Caco-2 (cell line): ENCODE measurements around the gene FARP1. TPM values are rescaled to one million over a fixed set of nuclear protein-coding genes. Genes with fewer than 3 reads are reported as not detected.

Experiments used
- BruUV-seq: library from RNA; stranded (reverse); fragments of 400-500 nt; replicated peaks from 2 replicates; lab custom pipeline; 2021; lab: Mats Ljungman, UMichigan
- CTCF ChIA-PET: fragments of 300-600 bp; sonication (Branson Sonifier 250); formaldehyde crosslinking; loops from one replicate; lab custom pipeline; 2022; ENCODE audit warnings: antibody characterized with exemption; lab: Charles Lee
- POLR2A ChIA-PET: fragments of 300-600 bp; sonication (Branson Sonifier 250); formaldehyde crosslinking; loops from one replicate; lab custom pipeline; 2022; ENCODE audit warnings: antibody characterized with exemption; lab: Charles Lee
- DNase-seq, 2 experiments: peaks; one replicate each; pipeline versions ENCODE4 v3.0.0 to v3.0.0-alpha.2; 2020 to 2022
- H3K27me3 ChIP-seq: replicated peaks from 2 replicates; pipeline ENCODE4 v1.6.0; 2011; ENCODE audit warnings: low read length; ENCODE audit not compliant: control insufficient read depth, insufficient read depth
- H3K36me3 ChIP-seq: 2 replicates; pipeline ENCODE4 v1.5.1; 2011; ENCODE audit warnings: low read length; ENCODE audit not compliant: control insufficient read depth, insufficient read depth
- H3K4me1 ChIP-seq: fragments of 250-450 bp; sonication (Bioruptor Pico); 2 replicates; pipeline ENCODE4 v1.5.1; 2020; ENCODE audit warnings: mild to moderate bottlenecking
- H3K4me3 ChIP-seq: 2 replicates; pipeline ENCODE4 v1.5.1; 2011; ENCODE audit warnings: low read depth, mild to moderate bottlenecking, control low read depth, low read length
- H3K9me3 ChIP-seq: fragments of 250-450 bp; sonication (Bioruptor Pico); 2 replicates; pipeline ENCODE4 v1.5.1; 2020; ENCODE audit warnings: mild to moderate bottlenecking, moderate library complexity
- H3K27ac Mint-ChIP-seq: one replicate; pipeline ENCODE4 v1.8.0; 2022; ENCODE audit warnings: mixed read lengths; ENCODE audit not compliant: unreplicated experiment
- H3K27me3 Mint-ChIP-seq: one replicate; pipeline ENCODE4 v1.8.0; 2022; ENCODE audit warnings: mixed read lengths; ENCODE audit not compliant: insufficient read depth, unreplicated experiment
- H3K36me3 Mint-ChIP-seq: one replicate; pipeline ENCODE4 v1.8.0; 2022; ENCODE audit warnings: mild to moderate bottlenecking, mixed read lengths; ENCODE audit not compliant: insufficient read depth, unreplicated experiment
- H3K4me1 Mint-ChIP-seq: one replicate; pipeline ENCODE4 v1.8.0; 2022; ENCODE audit warnings: low read depth, mixed read lengths; ENCODE audit not compliant: unreplicated experiment
- H3K4me3 Mint-ChIP-seq: one replicate; pipeline ENCODE4 v1.8.0; 2022; ENCODE audit warnings: mild to moderate bottlenecking, moderate library complexity, mixed read lengths; ENCODE audit not compliant: unreplicated experiment
- H3K9me3 Mint-ChIP-seq: one replicate; pipeline ENCODE4 v1.8.0; 2022; ENCODE audit warnings: mixed read lengths; ENCODE audit not compliant: unreplicated experiment
- CTCF ChIP-seq, 2 experiments: fragments of 200-600 bp in 1 of 2; IDR thresholded peaks; 1 replicate in 1 of 2; 2 replicates in 1 of 2; pipeline versions ENCODE4 v1.5.1 to v1.8.0; 2011 to 2022; ENCODE audit warnings: antibody characterized with exemption in 1 of 2, control low read depth in 1 of 2, inconsistent platforms in 1 of 2, low read depth in 1 of 2, low read length in 1 of 2, mild to moderate bottlenecking in 1 of 2, moderate library complexity in 1 of 2; ENCODE audit not compliant: insufficient read depth in 1 of 2, severe bottlenecking in 1 of 2, unreplicated experiment in 1 of 2
- intact Hi-C: fragments of 100-400 bp; cut with micrococcal nuclease; formaldehyde crosslinking; loops from one replicate; pipeline ENCODE4 v1.10.0; 2022; ENCODE audit not compliant: unreplicated experiment
- total RNA-seq: library from RNA; stranded (reverse); gene quantifications from 2 replicates; pipeline ENCODE4 v1.2.3, GENCODE V29; 2022

The FARP1 gene
- total RNA-seq, 1 experiment from 2014 or later, result 189 TPM

- Mint-ChIP-seq H3K9me3 (peaks cover 30% of the 10 kb centered on the region), H3K4me1 (no peaks in the 10 kb centered on the region), H3K27me3 (no peaks in the 10 kb centered on the region), H3K4me3 (no peak overlapping the region), H3K36me3 (no peaks in the 10 kb centered on the region), H3K27ac (no peak overlapping the region)
- Histone ChIP-seq H3K9me3 (no peaks in the 10 kb centered on the region), H3K4me1 (no peaks in the 10 kb centered on the region), H3K27me3 (no peaks in the 10 kb centered on the region), H3K4me3 (no peak overlapping the region), H3K36me3 (no peaks in the 10 kb centered on the region)
- no peak for TF ChIP-seq CTCF (IDR thresholded peaks at IDR 0.05; ENCODE audit: insufficient read depth in 1 of 2, low read depth in 1 of 2, low read length in 1 of 2, severe bottlenecking in 1 of 2, unreplicated experiment in 1 of 2)
- no TSS peak for BruUV-seq
- DNase-seq, result no peak
- CTCF ChIA-PET, result no interaction called here
- intact Hi-C loops, result no loop called here
- POLR2A ChIA-PET, result no interaction called here
These were observed 45.1 kb upstream of the FARP1 start for GRCh38 chr13:98097749-98098148.

GRCh38 chr13:98098516-98098915 lies 44.4 kb upstream of the FARP1 start:
- CTCF ChIA-PET, result no interaction called here
- no peak for DNase-seq
- Histone ChIP-seq H3K4me1 (no peaks in the 10 kb centered on the region), H3K9me3 (no peaks in the 10 kb centered on the region), H3K4me3 (no peak overlapping the region), H3K27me3 (no peaks in the 10 kb centered on the region), H3K36me3 (no peaks in the 10 kb centered on the region)
- intact Hi-C loops, result no loop called here
- BruUV-seq, result no TSS peak
- Mint-ChIP-seq H3K9me3 (peaks cover 22% of the 10 kb centered on the region), H3K36me3 (no peaks in the 10 kb centered on the region), H3K4me1 (no peaks in the 10 kb centered on the region), H3K27ac (no peak overlapping the region), H3K4me3 (no peak overlapping the region), H3K27me3 (no peaks in the 10 kb centered on the region)
- POLR2A ChIA-PET, result no interaction called here
- no peak for TF ChIP-seq CTCF (IDR thresholded peaks at IDR 0.05; ENCODE audit: insufficient read depth in 1 of 2, low read depth in 1 of 2, low read length in 1 of 2, severe bottlenecking in 1 of 2, unreplicated experiment in 1 of 2)

GRCh38 chr13:98099627-98100026 lies 43.3 kb upstream of the FARP1 start:
- ChIA-PET POLR2A (no interaction called here), CTCF (no interaction called here)
- intact Hi-C loops, result no loop called here
- H3K27me3 ChIP-seq, result no peaks in the 10 kb centered on the region
- BruUV-seq, result no TSS peak
- H3K36me3 ChIP-seq, result no peaks in the 10 kb centered on the region
- no peaks in the 10 kb centered on the region for H3K9me3 ChIP-seq
- TF ChIP-seq CTCF (IDR thresholded peaks at IDR 0.05; ENCODE audit: insufficient read depth in 1 of 2, low read depth in 1 of 2, low read length in 1 of 2, severe bottlenecking in 1 of 2, unreplicated experiment in 1 of 2), result no peak
- DNase-seq, result no peak
- Mint-ChIP-seq H3K27ac (no peak overlapping the region), H3K9me3 (peaks cover 14% of the 10 kb centered on the region), H3K27me3 (no peaks in the 10 kb centered on the region), H3K36me3 (no peaks in the 10 kb centered on the region), H3K4me3 (no peak overlapping the region), H3K4me1 (no peaks in the 10 kb centered on the region)
- H3K4me1 ChIP-seq, result no peaks in the 10 kb centered on the region
- no peak overlapping the region for H3K4me3 ChIP-seq
